HepG2 (cell line): ENCODE data around the gene TPSD1. TPM values are rescaled to one million over a fixed set of nuclear protein-coding genes. Genes with fewer than 3 reads are reported as not detected.
A peak's percentile ranks its signal among the peaks of the same experiment; 100 is the strongest.
"Not testable (repeated sequence)": the region's sequence is repeated elsewhere in the genome, so short reads cannot be mapped to it uniquely, and the experiment has no call there.

Source experiments
- GATAD1 ChIP-seq: IDR thresholded peaks from 2 replicates; pipeline ENCODE4 v1.6.1; 2016; ENCODE audit warnings: missing genetic modification reagents, missing compliant biosample characterization
- GATAD2A ChIP-seq: IDR thresholded peaks from 2 replicates; pipeline ENCODE4 v1.6.1; 2016
- HMG20A ChIP-seq: IDR thresholded peaks from 2 replicates; pipeline ENCODE4 v1.6.1; 2016; ENCODE audit warnings: borderline replicate concordance
- LCORL ChIP-seq, 2 experiments: fragments of 450-650 bp in 1 of 2; sonication (generic) in 1 of 2; formaldehyde crosslinking in 1 of 2; IDR thresholded peaks; 2 replicates each; pipeline versions ENCODE4 v1.5.0 to v1.6.1; 2017 to 2020; ENCODE audit warnings: antibody characterized with exemption in 1 of 2, missing genetic modification reagents in 1 of 2
- NFIC ChIP-seq: IDR thresholded peaks from 2 replicates; pipeline ENCODE4 v1.6.1; 2012; ENCODE audit warnings: mild to moderate bottlenecking, low read length, inconsistent platforms
- NR2C2 ChIP-seq: sonication (generic); formaldehyde crosslinking; IDR thresholded peaks from 2 replicates; pipeline ENCODE4 v1.4.0; 2020; ENCODE audit warnings: missing genetic modification reagents, mild to moderate bottlenecking, moderate library complexity, borderline replicate concordance
- POGZ ChIP-seq: sonication (generic); formaldehyde crosslinking; IDR thresholded peaks from 2 replicates; pipeline ENCODE4 v1.4.0; 2020; ENCODE audit warnings: mild to moderate bottlenecking, missing genetic modification reagents
- RARA ChIP-seq: IDR thresholded peaks from 2 replicates; pipeline ENCODE4 v1.6.1; 2016; ENCODE audit warnings: missing genetic modification reagents, missing compliant biosample characterization
- RXRA ChIP-seq: sonication (generic); formaldehyde crosslinking; IDR thresholded peaks from 2 replicates; pipeline ENCODE4 v1.5.1; 2020; ENCODE audit warnings: missing genetic modification reagents
- SALL1 ChIP-seq: sonication (generic); formaldehyde crosslinking; IDR thresholded peaks from 2 replicates; pipeline ENCODE4 v1.8.0; 2022; ENCODE audit warnings: mild to moderate bottlenecking, missing genetic modification reagents
- ZBTB7B ChIP-seq: sonication (generic); formaldehyde crosslinking; IDR thresholded peaks from 2 replicates; pipeline ENCODE4 v1.4.0; 2020; ENCODE audit warnings: missing genetic modification reagents
- ZNF350 ChIP-seq: sonication (generic); formaldehyde crosslinking; IDR thresholded peaks from 2 replicates; pipeline ENCODE4 v1.4.0; 2020; ENCODE audit warnings: mild to moderate bottlenecking, low read depth, missing genetic modification reagents, borderline replicate concordance
- ZNF768 ChIP-seq: sonication (generic); formaldehyde crosslinking; IDR thresholded peaks from 2 replicates; pipeline ENCODE4 v1.4.0; 2020; ENCODE audit warnings: missing genetic modification reagents
- polyA plus RNA-seq, 8 experiments: library from polyadenylated mRNA; depleted of rRNA in 3 of 8; stranded (reverse) in 7 of 8; unstranded in 1 of 8; fragments of >200 nt; fragmentation: Illumina TruSeq in 4 of 8; extraction: Trizol in 4 of 8; gene quantifications; 2 replicates each; pipeline versions ENCODE4 v1.2.1 to v1.2.3, GENCODE V29; 2011 to 2016; ENCODE audit warnings: low read depth in 4 of 8, missing spikeins in 1 of 8, mixed read lengths in 1 of 8; ENCODE audit not compliant: insufficient read depth in 1 of 8
- total RNA-seq, 5 experiments: library from RNA; depleted of rRNA; stranded (reverse); fragments of >200 nt; fragmentation: Illumina TruSeq; extraction: Trizol; gene quantifications; 2 replicates each; pipeline ENCODE4 v1.2.3, GENCODE V29; 2016; ENCODE audit warnings: low read depth in 1 of 5
- TF ChIP-seq, protein P1 (sequence below): sonication (generic); formaldehyde crosslinking; conservative IDR thresholded peaks from 2 replicates; pipeline ENCODE4 v1.4.0; 2020; ENCODE audit warnings: mild to moderate bottlenecking, missing genetic modification reagents, moderate library complexity
- TF ChIP-seq, protein P2 (sequence below): sonication (generic); formaldehyde crosslinking; IDR thresholded peaks from 2 replicates; pipeline ENCODE4 v1.5.0; 2020; ENCODE audit warnings: mild to moderate bottlenecking, missing genetic modification reagents, borderline replicate concordance
- TF ChIP-seq, protein P3 (sequence below): sonication (generic); formaldehyde crosslinking; conservative IDR thresholded peaks from 2 replicates; pipeline ENCODE4 v1.8.1; 2023; ENCODE audit warnings: missing genetic modification reagents

Gene TPSD1
- total and polyA plus RNA-seq, 2 of the 13 experiments (the other 11 are each of a cell fraction or from before 2014, with no cell fraction given) = not detected

DNA sequence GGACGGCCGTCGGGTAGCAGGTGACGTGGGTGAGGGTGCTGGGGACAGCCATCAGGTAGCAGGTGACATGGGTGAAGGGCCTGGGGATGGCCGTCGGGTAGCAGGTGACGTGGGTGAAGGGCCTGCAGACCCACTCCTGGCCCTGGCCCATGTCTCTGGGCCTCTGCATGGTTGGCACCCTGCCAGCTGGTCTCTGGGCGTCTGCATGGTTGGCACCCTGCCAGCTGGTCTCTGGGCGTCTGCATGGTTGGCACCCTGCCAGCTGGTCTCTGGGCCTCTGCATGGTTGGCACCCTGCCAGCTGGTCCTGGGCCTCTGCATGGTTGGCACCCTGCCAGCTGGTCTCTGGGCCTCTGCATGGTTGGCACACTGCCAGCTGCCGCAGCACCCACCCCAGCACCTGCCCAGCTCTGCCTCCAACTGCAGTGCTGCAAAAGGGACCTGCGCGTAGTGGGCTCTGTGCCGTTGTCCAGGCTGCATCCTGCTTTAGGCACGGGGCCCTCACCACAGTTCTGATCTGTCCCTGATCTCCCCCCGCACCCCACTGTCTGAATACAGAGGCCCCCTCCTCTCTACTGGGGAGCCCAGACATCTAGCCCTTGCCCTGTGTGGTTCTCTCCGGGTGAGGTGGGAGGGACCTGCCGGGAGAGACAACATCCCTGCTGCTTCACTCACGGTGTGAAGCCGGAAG is 16.0 kb downstream of the TPSD1 start (continued):
- TF ChIP-seq, protein P1, sequence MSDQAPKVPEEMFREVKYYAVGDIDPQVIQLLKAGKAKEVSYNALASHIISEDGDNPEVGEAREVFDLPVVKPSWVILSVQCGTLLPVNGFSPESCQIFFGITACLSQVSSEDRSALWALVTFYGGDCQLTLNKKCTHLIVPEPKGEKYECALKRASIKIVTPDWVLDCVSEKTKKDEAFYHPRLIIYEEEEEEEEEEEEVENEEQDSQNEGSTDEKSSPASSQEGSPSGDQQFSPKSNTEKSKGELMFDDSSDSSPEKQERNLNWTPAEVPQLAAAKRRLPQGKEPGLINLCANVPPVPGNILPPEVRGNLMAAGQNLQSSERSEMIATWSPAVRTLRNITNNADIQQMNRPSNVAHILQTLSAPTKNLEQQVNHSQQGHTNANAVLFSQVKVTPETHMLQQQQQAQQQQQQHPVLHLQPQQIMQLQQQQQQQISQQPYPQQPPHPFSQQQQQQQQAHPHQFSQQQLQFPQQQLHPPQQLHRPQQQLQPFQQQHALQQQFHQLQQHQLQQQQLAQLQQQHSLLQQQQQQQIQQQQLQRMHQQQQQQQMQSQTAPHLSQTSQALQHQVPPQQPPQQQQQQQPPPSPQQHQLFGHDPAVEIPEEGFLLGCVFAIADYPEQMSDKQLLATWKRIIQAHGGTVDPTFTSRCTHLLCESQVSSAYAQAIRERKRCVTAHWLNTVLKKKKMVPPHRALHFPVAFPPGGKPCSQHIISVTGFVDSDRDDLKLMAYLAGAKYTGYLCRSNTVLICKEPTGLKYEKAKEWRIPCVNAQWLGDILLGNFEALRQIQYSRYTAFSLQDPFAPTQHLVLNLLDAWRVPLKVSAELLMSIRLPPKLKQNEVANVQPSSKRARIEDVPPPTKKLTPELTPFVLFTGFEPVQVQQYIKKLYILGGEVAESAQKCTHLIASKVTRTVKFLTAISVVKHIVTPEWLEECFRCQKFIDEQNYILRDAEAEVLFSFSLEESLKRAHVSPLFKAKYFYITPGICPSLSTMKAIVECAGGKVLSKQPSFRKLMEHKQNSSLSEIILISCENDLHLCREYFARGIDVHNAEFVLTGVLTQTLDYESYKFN (CRISPR knock-in tag) = peak; percentile 72
- TF ChIP-seq HMG20A = 0 out of 2 replicates have a peak, but pooled peaks have one; percentile 14
- 0 out of 2 replicates have a peak, but pooled peaks have one; percentile 14 for TF ChIP-seq RARA (CRISPR knock-in tag)
- TF ChIP-seq NFIC = peak; percentile 93
- TF ChIP-seq ZNF350 (CRISPR knock-in tag) = peak; percentile 31; the same call in 1 of the 2 replicates
- TF ChIP-seq SALL1 (CRISPR knock-in tag) = peak; percentile 52; the same call in 1 of the 2 replicates
- 0 out of 2 replicates have a peak, but pooled peaks have one; percentile 56 for TF ChIP-seq ZBTB7B
- TF ChIP-seq NR2C2 (CRISPR knock-in tag) = 0 out of 2 replicates have a peak, but pooled peaks have one; percentile 20
- peak; percentile 98 for TF ChIP-seq LCORL (IDR thresholded peaks at IDR 0.05)
- TF ChIP-seq LCORL (CRISPR knock-in tag; IDR thresholded peaks at IDR 0.05) = not testable (repeated sequence)
- TF ChIP-seq, protein P2, sequence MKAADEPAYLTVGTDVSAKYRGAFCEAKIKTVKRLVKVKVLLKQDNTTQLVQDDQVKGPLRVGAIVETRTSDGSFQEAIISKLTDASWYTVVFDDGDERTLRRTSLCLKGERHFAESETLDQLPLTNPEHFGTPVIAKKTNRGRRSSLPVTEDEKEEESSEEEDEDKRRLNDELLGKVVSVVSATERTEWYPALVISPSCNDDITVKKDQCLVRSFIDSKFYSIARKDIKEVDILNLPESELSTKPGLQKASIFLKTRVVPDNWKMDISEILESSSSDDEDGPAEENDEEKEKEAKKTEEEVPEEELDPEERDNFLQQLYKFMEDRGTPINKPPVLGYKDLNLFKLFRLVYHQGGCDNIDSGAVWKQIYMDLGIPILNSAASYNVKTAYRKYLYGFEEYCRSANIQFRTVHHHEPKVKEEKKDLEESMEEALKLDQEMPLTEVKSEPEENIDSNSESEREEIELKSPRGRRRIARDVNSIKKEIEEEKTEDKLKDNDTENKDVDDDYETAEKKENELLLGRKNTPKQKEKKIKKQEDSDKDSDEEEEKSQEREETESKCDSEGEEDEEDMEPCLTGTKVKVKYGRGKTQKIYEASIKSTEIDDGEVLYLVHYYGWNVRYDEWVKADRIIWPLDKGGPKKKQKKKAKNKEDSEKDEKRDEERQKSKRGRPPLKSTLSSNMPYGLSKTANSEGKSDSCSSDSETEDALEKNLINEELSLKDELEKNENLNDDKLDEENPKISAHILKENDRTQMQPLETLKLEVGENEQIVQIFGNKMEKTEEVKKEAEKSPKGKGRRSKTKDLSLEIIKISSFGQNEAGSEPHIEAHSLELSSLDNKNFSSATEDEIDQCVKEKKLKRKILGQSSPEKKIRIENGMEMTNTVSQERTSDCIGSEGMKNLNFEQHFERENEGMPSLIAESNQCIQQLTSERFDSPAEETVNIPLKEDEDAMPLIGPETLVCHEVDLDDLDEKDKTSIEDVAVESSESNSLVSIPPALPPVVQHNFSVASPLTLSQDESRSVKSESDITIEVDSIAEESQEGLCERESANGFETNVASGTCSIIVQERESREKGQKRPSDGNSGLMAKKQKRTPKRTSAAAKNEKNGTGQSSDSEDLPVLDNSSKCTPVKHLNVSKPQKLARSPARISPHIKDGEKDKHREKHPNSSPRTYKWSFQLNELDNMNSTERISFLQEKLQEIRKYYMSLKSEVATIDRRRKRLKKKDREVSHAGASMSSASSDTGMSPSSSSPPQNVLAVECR (CRISPR knock-in tag) = peak; percentile 36; the same call in 1 of the 2 replicates
- TF ChIP-seq POGZ (CRISPR knock-in tag) = 0 out of 2 replicates have a peak, but pooled peaks have one; percentile 7
- TF ChIP-seq ZNF768 (CRISPR knock-in tag) = peak; percentile 12; the same call in 1 of the 2 replicates
- peak; percentile 58 for TF ChIP-seq GATAD2A (CRISPR knock-in tag)
- peak; percentile 19; the same call in 1 of the 2 replicates for TF ChIP-seq GATAD1 (CRISPR knock-in tag)
- TF ChIP-seq RXRA (CRISPR knock-in tag) = peak; percentile 12; the same call in 1 of the 2 replicates
- TF ChIP-seq, protein P3, sequence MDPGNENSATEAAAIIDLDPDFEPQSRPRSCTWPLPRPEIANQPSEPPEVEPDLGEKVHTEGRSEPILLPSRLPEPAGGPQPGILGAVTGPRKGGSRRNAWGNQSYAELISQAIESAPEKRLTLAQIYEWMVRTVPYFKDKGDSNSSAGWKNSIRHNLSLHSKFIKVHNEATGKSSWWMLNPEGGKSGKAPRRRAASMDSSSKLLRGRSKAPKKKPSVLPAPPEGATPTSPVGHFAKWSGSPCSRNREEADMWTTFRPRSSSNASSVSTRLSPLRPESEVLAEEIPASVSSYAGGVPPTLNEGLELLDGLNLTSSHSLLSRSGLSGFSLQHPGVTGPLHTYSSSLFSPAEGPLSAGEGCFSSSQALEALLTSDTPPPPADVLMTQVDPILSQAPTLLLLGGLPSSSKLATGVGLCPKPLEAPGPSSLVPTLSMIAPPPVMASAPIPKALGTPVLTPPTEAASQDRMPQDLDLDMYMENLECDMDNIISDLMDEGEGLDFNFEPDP = 0 out of 2 replicates have a peak, but pooled peaks have one; percentile 55
